Measurements from ENCODE around the gene OR2AT4. TPM values are rescaled to one million over a fixed set of nuclear protein-coding genes. Genes with fewer than 3 reads are reported as not detected.

Gene OR2AT4
- total RNA-seq, 4 donors from 2014 or later, result not detected

GRCh38 chr11:75031771-75032549 is 64.7 kb downstream of the OR2AT4 start:
- Histone ChIP-seq H3K4me3 (no peak overlapping the region), H3K36me3 (no peaks in the 10 kb centered on the region), H3K27me3 (no peaks in the 10 kb centered on the region), H3K4me1 (peaks cover 12 to 20% of the 10 kb centered on the region in 2 donors), H3K27ac (no peak overlapping the region), H3K9me3 (no peaks in the 10 kb centered on the region)
- intact Hi-C loops (cut with DNase I; ENCODE audit: low total_unique reads) (loop anchor here (1.0 kb wide), 3 partner anchors 9 to 107 kb away; no protein-coding TSS in a partner anchor), in situ Hi-C loops (cut with MboI; ENCODE audit: low sequenced_read_pairs in 4 of 4) (no loop called here)
- TF ChIP-seq CTCF (IDR thresholded peaks at IDR 0.05 in 4 of 5, conservative IDR thresholded peaks at IDR 0.05 in 1 of 5) (peak; percentile 49 to 83 (median 77)), POLR2A (IDR thresholded peaks at IDR 0.05) (no peak)
- peak; percentile 74 to 92 for ATAC-seq
- DNase-seq, result peak; percentile 50 to 69

Other genes with a start within 250 kb of the OR2AT4 start
- 10 to 100 TPM in 1 of 4 donors, 1 to 10 TPM in 3; 7.8 to 16.8 (median 8.8) TPM for gene XRRA1, start 147.8 kb downstream of the OR2AT4 start, total RNA-seq
- gene SPCS2, start 147.6 kb downstream of the OR2AT4 start, total RNA-seq, result 10 to 100 TPM; 16.9 to 38.3 (median 22.8) TPM
- gene NEU3, start 107.9 kb downstream of the OR2AT4 start, total RNA-seq, result 10 to 100 TPM; 11.0 to 20.6 (median 18.3) TPM
- gene SLCO2B1, start 54.2 kb upstream of the OR2AT4 start, total RNA-seq, result 10 to 100 TPM in 1 of 4 donors, 1 to 10 TPM in 3; 1.9 to 17.6 (median 5.0) TPM
- gene TPBGL, start 143.9 kb upstream of the OR2AT4 start, total RNA-seq, result not detected